Hepatocyte (in vitro differentiated cells): ENCODE data around the gene FARP1. TPM values are rescaled to one million over a fixed set of nuclear protein-coding genes. Genes with fewer than 3 reads are reported as not detected.

Source experiments
- DNase-seq: peaks from one replicate; pipeline ENCODE4 v3.0.0-alpha.2; 2016; ENCODE audit warnings: low spot score
- H2AFZ ChIP-seq: fragments of 200-600 bp; sonication (generic); 2 replicates; pipeline ENCODE4 v1.6.0; 2016; ENCODE audit warnings: antibody characterized with exemption, mild to moderate bottlenecking
- H3K27ac ChIP-seq: fragments of 200-600 bp; sonication (generic); 2 replicates; pipeline ENCODE4 v1.5.1; 2016; ENCODE audit warnings: mild to moderate bottlenecking
- H3K27me3 ChIP-seq: fragments of 200-600 bp; sonication (generic); 2 replicates; pipeline ENCODE4 v1.6.1; 2016
- H3K36me3 ChIP-seq: fragments of 200-600 bp; sonication (generic); replicated peaks from 2 replicates; pipeline ENCODE4 v1.5.1; 2016; ENCODE audit warnings: low read depth; ENCODE audit not compliant: insufficient read depth
- H3K4me1 ChIP-seq: fragments of 200-600 bp; sonication (generic); 2 replicates; pipeline ENCODE4 v1.5.1; 2016; ENCODE audit warnings: mild to moderate bottlenecking, moderate library complexity; ENCODE audit not compliant: insufficient read depth
- H3K4me2 ChIP-seq: fragments of 200-600 bp; sonication (generic); 2 replicates; pipeline ENCODE4 v1.6.0; 2016
- H3K4me3 ChIP-seq: fragments of 200-600 bp; sonication (generic); 2 replicates; pipeline ENCODE4 v1.5.1; 2016; ENCODE audit warnings: mild to moderate bottlenecking
- H3K79me2 ChIP-seq: fragments of 200-600 bp; sonication (generic); 2 replicates; pipeline ENCODE4 v1.6.0; 2017; ENCODE audit warnings: mild to moderate bottlenecking
- H3K9me2 ChIP-seq: fragments of 200-600 bp; sonication (generic); replicated peaks from 2 replicates; pipeline ENCODE4 v1.6.0; 2017; ENCODE audit warnings: mild to moderate bottlenecking; ENCODE audit not compliant: insufficient read depth
- H3K9me3 ChIP-seq: fragments of 200-600 bp; sonication (generic); 2 replicates; pipeline ENCODE4 v1.5.1; 2016; ENCODE audit warnings: low read depth, mild to moderate bottlenecking
- H4K20me1 ChIP-seq: fragments of 200-600 bp; sonication (generic); 2 replicates; pipeline ENCODE4 v1.6.0; 2016; ENCODE audit warnings: mild to moderate bottlenecking; ENCODE audit not compliant: insufficient read depth, poor library complexity, severe bottlenecking
- EZH2 ChIP-seq: fragments of 200-600 bp; sonication (generic); IDR thresholded peaks from 2 replicates; pipeline ENCODE4 v1.6.1; 2016; ENCODE audit warnings: antibody characterized with exemption, mild to moderate bottlenecking, borderline replicate concordance
- EZH2phosphoT487 ChIP-seq: fragments of 200-600 bp; sonication (generic); IDR thresholded peaks from one replicate; pipeline ENCODE4 v1.6.1; 2018; ENCODE audit warnings: antibody characterized with exemption, mild to moderate bottlenecking, low read depth, moderate library complexity; ENCODE audit not compliant: unreplicated experiment, severe bottlenecking
- WGBS: methylation state at CpG from one replicate; pipeline ENCODE4 v1.1.6; 2016; ENCODE audit warnings: low lambda C conversion rate; ENCODE audit errors: missing lambda C conversion rate; 5-methylcytosine and 5-hydroxymethylcytosine counted together
- polyA plus RNA-seq: library from polyadenylated mRNA; unstranded; fragments of >200 nt; fragmentation: Nextera tagmentation; extraction: Ambion mirVana; gene quantifications from 2 replicates; pipeline ENCODE4 v1.2.1, GENCODE V29; 2016
- total RNA-seq: library from RNA; depleted of rRNA; stranded (reverse); fragments of >200 nt; gene quantifications from 2 replicates; pipeline ENCODE4 v1.2.3, GENCODE V29; 2014
- TF ChIP-seq, protein P1 (sequence below): fragments of 200-600 bp; sonication (generic); IDR thresholded peaks from 2 replicates; pipeline ENCODE4 v1.5.1; 2016; ENCODE audit warnings: antibody characterized with exemption, mild to moderate bottlenecking; ENCODE audit not compliant: poor library complexity

Gene FARP1
- total and polyA plus RNA-seq, 2 experiments from 2014 or later = 35.5 to 68.7 TPM

DNA sequence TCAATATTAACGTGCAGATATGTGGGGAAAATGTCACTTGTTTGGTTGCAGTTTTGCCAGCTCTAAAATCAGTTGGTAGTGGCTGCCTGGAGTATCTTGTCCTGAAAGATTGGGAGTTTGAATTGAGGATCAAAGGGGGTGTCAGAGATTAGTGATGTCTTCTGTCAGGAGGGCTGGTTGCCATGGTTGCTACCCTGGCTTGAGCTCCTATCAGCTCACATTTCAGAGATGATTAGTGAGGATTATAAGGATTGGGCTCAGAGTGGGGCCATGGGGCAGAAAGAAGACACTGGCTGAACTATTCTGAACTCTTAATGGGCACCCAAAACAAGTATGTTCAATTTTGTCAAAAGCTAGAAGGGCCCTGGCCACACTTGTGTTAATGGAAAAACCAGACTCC lies 129.7 kb downstream of the FARP1 start:
- H3K27ac ChIP-seq = peak overlapping the region; percentile 88

DNA sequence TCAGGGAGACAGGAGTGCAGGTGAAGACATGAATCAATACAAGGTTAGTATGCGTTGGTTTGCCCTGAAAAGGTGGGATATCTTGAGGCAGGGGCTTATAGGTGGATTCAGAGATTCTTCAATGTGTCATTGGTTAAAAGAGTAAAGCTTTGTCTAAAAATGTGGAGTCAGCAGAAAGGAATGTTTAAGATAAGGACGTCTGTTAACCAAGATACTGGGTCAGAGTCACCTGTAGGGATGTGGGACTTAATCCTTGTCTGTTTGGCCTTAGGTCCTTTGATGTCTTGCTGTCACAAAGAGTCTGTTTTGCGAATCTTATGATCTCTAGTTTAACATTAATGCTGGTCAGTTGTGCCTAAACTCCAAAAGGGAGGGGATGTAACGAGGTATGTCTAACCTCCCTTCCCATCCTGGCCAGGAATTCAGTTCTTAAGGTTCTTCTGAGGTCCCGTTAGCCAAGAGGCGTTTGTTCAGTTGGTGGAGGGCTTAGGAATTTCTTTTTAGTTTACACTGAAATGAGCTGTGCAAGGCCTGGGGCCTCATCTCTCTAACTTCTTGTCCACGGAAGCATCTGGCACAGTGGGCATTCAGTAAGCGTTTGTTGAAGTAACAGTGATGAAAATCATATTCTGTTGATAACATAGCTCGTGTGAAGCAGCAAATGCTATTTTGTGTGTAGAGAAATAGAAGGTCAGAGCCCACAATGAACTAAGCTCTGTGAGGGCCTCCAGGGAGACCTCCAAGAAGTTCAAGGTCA lies 130.4 kb downstream of the FARP1 start:
- TF ChIP-seq, protein P1, sequence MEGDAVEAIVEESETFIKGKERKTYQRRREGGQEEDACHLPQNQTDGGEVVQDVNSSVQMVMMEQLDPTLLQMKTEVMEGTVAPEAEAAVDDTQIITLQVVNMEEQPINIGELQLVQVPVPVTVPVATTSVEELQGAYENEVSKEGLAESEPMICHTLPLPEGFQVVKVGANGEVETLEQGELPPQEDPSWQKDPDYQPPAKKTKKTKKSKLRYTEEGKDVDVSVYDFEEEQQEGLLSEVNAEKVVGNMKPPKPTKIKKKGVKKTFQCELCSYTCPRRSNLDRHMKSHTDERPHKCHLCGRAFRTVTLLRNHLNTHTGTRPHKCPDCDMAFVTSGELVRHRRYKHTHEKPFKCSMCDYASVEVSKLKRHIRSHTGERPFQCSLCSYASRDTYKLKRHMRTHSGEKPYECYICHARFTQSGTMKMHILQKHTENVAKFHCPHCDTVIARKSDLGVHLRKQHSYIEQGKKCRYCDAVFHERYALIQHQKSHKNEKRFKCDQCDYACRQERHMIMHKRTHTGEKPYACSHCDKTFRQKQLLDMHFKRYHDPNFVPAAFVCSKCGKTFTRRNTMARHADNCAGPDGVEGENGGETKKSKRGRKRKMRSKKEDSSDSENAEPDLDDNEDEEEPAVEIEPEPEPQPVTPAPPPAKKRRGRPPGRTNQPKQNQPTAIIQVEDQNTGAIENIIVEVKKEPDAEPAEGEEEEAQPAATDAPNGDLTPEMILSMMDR = no peak
- no peak for TF ChIP-seq EZH2
- no peak for TF ChIP-seq EZH2phosphoT487
- Histone ChIP-seq H3K4me3 (no peak overlapping the region), H3K9me2 (no peaks in the 10 kb centered on the region), H3K27ac (peak overlapping the region; percentile 88), H3K36me3 (no peaks in the 10 kb centered on the region), H3K27me3 (no peaks in the 10 kb centered on the region), H2AFZ (no peak overlapping the region), H3K79me2 (peaks cover 81% of the 10 kb centered on the region), H4K20me1 (no peaks in the 10 kb centered on the region), H3K4me1 (peaks cover 51% of the 10 kb centered on the region), H3K9me3 (no peaks in the 10 kb centered on the region), H3K4me2 (peak overlapping the region; percentile 64)
- WGBS = 35% methylated on average over 9 of the region's 9 CpGs
- DNase-seq = peak; percentile 42

More for the DNA sequence above, 129.7 kb downstream of the FARP1 start:
- Histone ChIP-seq H4K20me1 (no peaks in the 10 kb centered on the region), H3K4me3 (no peak overlapping the region), H3K36me3 (no peaks in the 10 kb centered on the region), H3K9me2 (no peaks in the 10 kb centered on the region), H3K4me1 (peaks cover 51% of the 10 kb centered on the region), H3K27me3 (no peaks in the 10 kb centered on the region), H3K4me2 (peak overlapping the region; percentile 64), H3K9me3 (no peaks in the 10 kb centered on the region), H2AFZ (no peak overlapping the region), H3K79me2 (peaks cover 79% of the 10 kb centered on the region)
- 28% methylated on average over 1 of the region's 1 CpG for WGBS
- DNase-seq = no peak
- TF ChIP-seq EZH2phosphoT487 (no peak), EZH2 (no peak)
- TF ChIP-seq, protein P1 = no peak

DNA sequence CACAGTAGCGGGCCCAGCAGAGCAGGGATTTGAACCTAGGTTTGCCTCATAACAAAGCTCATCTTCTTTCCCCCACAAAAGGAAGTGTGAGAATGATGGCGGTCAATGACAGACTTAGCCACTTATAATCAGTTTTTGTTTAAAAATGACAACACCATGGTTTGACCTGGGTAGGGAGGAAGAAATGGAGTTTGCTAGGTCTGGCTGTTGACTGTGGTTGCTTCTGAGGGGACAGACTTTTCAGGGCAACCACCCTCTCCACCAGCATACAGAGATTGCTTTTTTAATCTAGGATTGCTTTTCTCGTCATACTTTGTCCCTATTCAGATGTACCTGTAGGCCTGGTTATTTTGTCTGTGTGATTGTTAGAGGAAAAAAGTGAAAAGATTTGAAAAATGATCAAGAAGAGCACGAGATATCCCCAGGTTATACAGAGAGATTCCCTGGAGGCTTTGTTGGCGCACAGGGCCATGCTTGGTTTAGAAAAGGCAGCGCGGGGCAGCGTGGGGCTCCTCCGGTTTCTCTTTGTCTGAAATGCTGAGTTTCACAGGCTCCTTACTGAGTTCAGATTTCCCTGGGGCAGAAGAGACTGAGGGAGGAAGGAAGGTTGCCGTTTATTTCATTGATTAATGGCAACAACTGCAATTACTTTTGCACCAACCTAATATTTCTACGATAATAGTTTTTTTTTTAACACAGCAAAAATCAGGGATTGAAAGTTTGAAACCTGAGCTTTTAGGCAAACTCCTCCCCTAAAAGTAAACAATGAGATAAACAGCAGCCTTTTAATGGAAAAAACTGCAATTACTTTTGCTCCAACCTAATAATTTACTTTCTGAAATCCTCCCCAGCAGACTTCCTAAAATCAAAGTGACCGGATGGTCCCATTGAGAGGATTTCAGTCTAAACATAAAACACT lies 131.2 kb downstream of the FARP1 start:
- 38% methylated on average over 12 of the region's 12 CpGs for WGBS
- H3K79me2 ChIP-seq = peaks cover 79% of the 10 kb centered on the region
- no peaks in the 10 kb centered on the region for H3K9me3 ChIP-seq
- no peak overlapping the region for H3K4me3 ChIP-seq
- TF ChIP-seq, protein P1 = no peak
- TF ChIP-seq EZH2phosphoT487 (no peak), EZH2 (no peak)
- no peaks in the 10 kb centered on the region for H3K27me3 ChIP-seq
- peak overlapping the region; percentile 88 for H3K27ac ChIP-seq
- no peaks in the 10 kb centered on the region for H4K20me1 ChIP-seq
- H3K9me2 ChIP-seq = no peaks in the 10 kb centered on the region
- peak overlapping the region; percentile 14 for H2AFZ ChIP-seq
- no peak for DNase-seq
- H3K4me2 ChIP-seq = peak overlapping the region; percentile 64
- no peaks in the 10 kb centered on the region for H3K36me3 ChIP-seq
- H3K4me1 ChIP-seq = peaks cover 51% of the 10 kb centered on the region
